OCI-LY7 (cell line): ENCODE measurements around the gene CDH23. TPM values are rescaled to one million over a fixed set of nuclear protein-coding genes. Genes with fewer than 3 reads are reported as not detected.

Source experiments
- BruUV-seq: library from RNA; stranded (reverse); fragments of 400-500 nt; replicated peaks from 2 replicates; lab custom pipeline; 2021; lab: Mats Ljungman, UMichigan
- CTCF ChIA-PET: fragments of 300-600 bp; sonication (Branson Sonifier 250); formaldehyde crosslinking; loops from one replicate; lab custom pipeline; 2022; ENCODE audit warnings: antibody characterized with exemption; ENCODE audit not compliant: unreplicated experiment; lab: Charles Lee
- POLR2A ChIA-PET: fragments of 300-600 bp; sonication (Branson Sonifier 250); formaldehyde crosslinking; loops from one replicate; lab custom pipeline; 2022; ENCODE audit warnings: antibody characterized with exemption; lab: Charles Lee
- DNase-seq: peaks from one replicate; pipeline ENCODE4 v3.0.0-alpha.2; 2015; ENCODE audit warnings: low spot score
- H2AFZ ChIP-seq: fragments of 200-600 bp; sonication (generic), shearing (Covaris generic); 2 replicates; pipeline ENCODE4 v1.6.1; 2014; ENCODE audit warnings: mild to moderate bottlenecking, antibody characterized with exemption, low read length, moderate library complexity
- H3K27ac ChIP-seq: fragments of 200-600 bp; sonication (generic); 2 replicates; pipeline ENCODE4 v1.5.1; 2014; ENCODE audit warnings: mixed run types, low read depth, mild to moderate bottlenecking, moderate library complexity, low read length, inconsistent platforms; ENCODE audit not compliant: poor library complexity, severe bottlenecking
- H3K36me3 ChIP-seq: fragments of 200-600 bp; sonication (generic); 2 replicates; pipeline ENCODE4 v1.6.1; 2014; ENCODE audit warnings: mild to moderate bottlenecking, antibody characterized with exemption, low read length, moderate library complexity, mixed read lengths; ENCODE audit not compliant: insufficient read depth
- H3K4me1 ChIP-seq: fragments of 200-600 bp; sonication (generic); 2 replicates; pipeline ENCODE4 v1.5.1; 2014; ENCODE audit warnings: mild to moderate bottlenecking, low read length; ENCODE audit not compliant: insufficient read depth, poor library complexity, severe bottlenecking
- H3K4me2 ChIP-seq: fragments of 200-600 bp; sonication (generic); 2 replicates; pipeline ENCODE4 v1.6.1; 2014; ENCODE audit warnings: mild to moderate bottlenecking, low read length
- H3K4me3 ChIP-seq: fragments of 200-600 bp; sonication (generic); 2 replicates; pipeline ENCODE4 v1.5.1; 2014; ENCODE audit warnings: mild to moderate bottlenecking, low read depth, low read length; ENCODE audit not compliant: poor library complexity, severe bottlenecking
- H3K79me2 ChIP-seq: fragments of 200-600 bp; sonication (generic); 2 replicates; pipeline ENCODE4 v1.6.1; 2016; ENCODE audit warnings: low read depth, mild to moderate bottlenecking, low read length, moderate library complexity, mixed read lengths; ENCODE audit not compliant: insufficient read depth
- H3K9me2 ChIP-seq: fragments of 200-600 bp; sonication (generic); 2 replicates; pipeline ENCODE4 v1.6.1; 2016; ENCODE audit warnings: mild to moderate bottlenecking, low read length, mixed read lengths; ENCODE audit not compliant: insufficient read depth
- H3K9me3 ChIP-seq: fragments of 200-600 bp; sonication (generic); 2 replicates; pipeline ENCODE4 v1.6.1; 2014; ENCODE audit warnings: mild to moderate bottlenecking, mixed run types, low read length, mixed read lengths
- H4K20me1 ChIP-seq: fragments of 200-600 bp; sonication (generic); 2 replicates; pipeline ENCODE4 v1.6.1; 2014; ENCODE audit warnings: mild to moderate bottlenecking, antibody characterized with exemption, low read length, moderate library complexity, mixed read lengths; ENCODE audit not compliant: insufficient read depth
- CTCF ChIP-seq: fragments of 200-600 bp; sonication (generic); conservative IDR thresholded peaks from 2 replicates; pipeline ENCODE4 v1.5.1; 2014; ENCODE audit warnings: mild to moderate bottlenecking, antibody characterized with exemption, low read length, moderate library complexity, mixed read lengths
- EZH2phosphoT487 ChIP-seq: fragments of 200-600 bp; sonication (generic); IDR thresholded peaks from 2 replicates; pipeline ENCODE4 v1.6.1; 2018; ENCODE audit warnings: low read depth, borderline replicate concordance, mild to moderate bottlenecking, mixed run types, antibody characterized with exemption, low read length, moderate library complexity, mixed read lengths
- intact Hi-C: fragments of 100-400 bp; cut with micrococcal nuclease; formaldehyde crosslinking; loops from one replicate; pipeline ENCODE4 v1.10.0; 2022; ENCODE audit not compliant: unreplicated experiment
- total RNA-seq, 2 experiments: library from RNA; depleted of rRNA in 1 of 2; stranded (reverse); fragments of >200 nt in 1 of 2; shearing (Covaris generic) in 1 of 2; gene quantifications; 2 replicates each; pipeline ENCODE4 v1.2.3, GENCODE V29; 2014 to 2022

CDH23 gene
- total RNA-seq, 2 experiments from 2014 or later = 0.92 to 9.9 TPM

- H3K4me3 ChIP-seq = no peak overlapping the region
- intact Hi-C loops = no loop called here
- H3K27ac ChIP-seq = no peak overlapping the region
- H3K79me2 ChIP-seq = no peaks in the 10 kb centered on the region
- DNase-seq = no peak
- H2AFZ ChIP-seq = no peak overlapping the region
- no peaks in the 10 kb centered on the region for H3K9me3 ChIP-seq
- CTCF ChIA-PET = no interaction called here
- POLR2A ChIA-PET = interaction anchor here (0.9 kb wide), 1 partner anchor 149 kb away, joined by 3 read pairs; no protein-coding TSS in a partner anchor
- H3K36me3 ChIP-seq = no peaks in the 10 kb centered on the region
- H3K9me2 ChIP-seq = no peaks in the 10 kb centered on the region
- no peaks in the 10 kb centered on the region for H4K20me1 ChIP-seq
- no peak overlapping the region for H3K4me2 ChIP-seq
- no TSS peak for BruUV-seq
- no peaks in the 10 kb centered on the region for H3K4me1 ChIP-seq
- TF ChIP-seq EZH2phosphoT487 (no peak), CTCF (no peak)
Measured at GRCh38 chr10:71567006-71567405, 170.3 kb downstream of the CDH23 start.

- H3K36me3 ChIP-seq = no peaks in the 10 kb centered on the region
- H3K9me3 ChIP-seq = no peaks in the 10 kb centered on the region
- no peak overlapping the region for H3K4me3 ChIP-seq
- no peaks in the 10 kb centered on the region for H3K79me2 ChIP-seq
- TF ChIP-seq CTCF (no peak), EZH2phosphoT487 (no peak)
- intact Hi-C loops = no loop called here
- no peak for DNase-seq
- BruUV-seq = no TSS peak
- ChIA-PET POLR2A (interaction anchor here (0.6 kb wide), 1 partner anchor 29 kb away, joined by 3 read pairs; no protein-coding TSS in a partner anchor), CTCF (interaction anchor here (0.9 to 1.2 kb wide), 4 partner anchors 55 to 259 kb away, joined by 3 to 4 read pairs (median 3); no protein-coding TSS in a partner anchor)
- H2AFZ ChIP-seq = no peak overlapping the region
- H3K4me1 ChIP-seq = no peaks in the 10 kb centered on the region
- no peaks in the 10 kb centered on the region for H4K20me1 ChIP-seq
- no peak overlapping the region for H3K27ac ChIP-seq
- no peak overlapping the region for H3K4me2 ChIP-seq
- no peaks in the 10 kb centered on the region for H3K9me2 ChIP-seq
Measured at GRCh38 chr10:71568896-71569492, 172.3 kb downstream of the CDH23 start.
